ACC112 (cell line): ENCODE data around the gene KCND1.

Experiments used
- H2AFZ ChIP-seq: fragments of 200-600 bp; sonication (generic); one replicate; pipeline ENCODE4 v1.6.0; 2017; ENCODE audit warnings: antibody characterized with exemption, low read length; ENCODE audit not compliant: unreplicated experiment
- H3K27ac ChIP-seq: fragments of 200-600 bp; sonication (generic); 2 replicates; pipeline ENCODE4 v1.5.1; 2014; ENCODE audit warnings: low read depth, mild to moderate bottlenecking, antibody characterized with exemption, low read length, moderate library complexity
- H3K27me3 ChIP-seq: fragments of 200-600 bp; sonication (generic); 2 replicates; pipeline ENCODE4 v1.6.1; 2014; ENCODE audit warnings: mild to moderate bottlenecking, antibody characterized with exemption, low read length, moderate library complexity, mixed read lengths; ENCODE audit not compliant: insufficient read depth
- H3K36me3 ChIP-seq: fragments of 200-600 bp; sonication (generic); 2 replicates; pipeline ENCODE4 v1.6.1; 2016; ENCODE audit warnings: mild to moderate bottlenecking, antibody characterized with exemption, low read length, moderate library complexity, mixed read lengths; ENCODE audit not compliant: insufficient read depth
- H3K4me1 ChIP-seq: fragments of 200-600 bp; sonication (generic); one replicate; pipeline ENCODE4 v1.6.1; 2016; ENCODE audit warnings: low read length, mixed read lengths; ENCODE audit not compliant: insufficient read depth, unreplicated experiment, control insufficient read depth
- H3K4me3 ChIP-seq: fragments of 200-600 bp; sonication (generic); 2 replicates; pipeline ENCODE4 v1.5.1; 2014; ENCODE audit warnings: mild to moderate bottlenecking, low read depth, low read length
- H3K79me2 ChIP-seq: fragments of 200-600 bp; sonication (generic); one replicate; pipeline ENCODE4 v1.6.0; 2016; ENCODE audit warnings: low read length; ENCODE audit not compliant: control insufficient read depth, unreplicated experiment, insufficient read depth

KCND1 gene

DNA sequence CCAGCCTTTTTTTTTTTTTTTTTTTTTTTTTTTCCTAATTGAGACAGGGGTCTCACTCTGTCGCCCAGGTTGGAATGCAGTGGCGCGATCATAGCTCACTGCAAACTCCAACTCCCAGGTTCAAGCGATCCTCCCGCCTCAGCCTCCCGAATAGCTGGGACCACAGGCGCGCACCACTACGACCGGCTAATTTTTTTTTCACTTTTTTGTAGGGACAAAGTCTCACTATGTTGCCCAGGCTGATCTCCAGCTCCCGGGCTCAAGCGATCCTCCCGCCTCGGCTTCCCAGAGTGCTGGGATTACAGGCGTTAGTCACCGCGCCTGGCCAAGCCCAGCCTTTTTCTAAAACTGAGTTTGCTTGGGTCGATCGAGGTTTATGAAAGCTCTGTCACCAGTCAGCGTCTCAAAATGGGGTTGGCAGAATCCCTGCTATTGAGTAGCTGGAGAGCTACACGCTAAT is 13.0 kb downstream of the KCND1 start:
- Histone ChIP-seq H3K79me2 (peaks cover 27% of the 10 kb centered on the region), H2AFZ (no peak overlapping the region), H3K27me3 (no peaks in the 10 kb centered on the region), H3K27ac (peak overlapping the region; percentile 100), H3K4me3 (peak overlapping the region; percentile 94), H3K36me3 (no peaks in the 10 kb centered on the region), H3K4me1 (peaks cover 12% of the 10 kb centered on the region)

DNA sequence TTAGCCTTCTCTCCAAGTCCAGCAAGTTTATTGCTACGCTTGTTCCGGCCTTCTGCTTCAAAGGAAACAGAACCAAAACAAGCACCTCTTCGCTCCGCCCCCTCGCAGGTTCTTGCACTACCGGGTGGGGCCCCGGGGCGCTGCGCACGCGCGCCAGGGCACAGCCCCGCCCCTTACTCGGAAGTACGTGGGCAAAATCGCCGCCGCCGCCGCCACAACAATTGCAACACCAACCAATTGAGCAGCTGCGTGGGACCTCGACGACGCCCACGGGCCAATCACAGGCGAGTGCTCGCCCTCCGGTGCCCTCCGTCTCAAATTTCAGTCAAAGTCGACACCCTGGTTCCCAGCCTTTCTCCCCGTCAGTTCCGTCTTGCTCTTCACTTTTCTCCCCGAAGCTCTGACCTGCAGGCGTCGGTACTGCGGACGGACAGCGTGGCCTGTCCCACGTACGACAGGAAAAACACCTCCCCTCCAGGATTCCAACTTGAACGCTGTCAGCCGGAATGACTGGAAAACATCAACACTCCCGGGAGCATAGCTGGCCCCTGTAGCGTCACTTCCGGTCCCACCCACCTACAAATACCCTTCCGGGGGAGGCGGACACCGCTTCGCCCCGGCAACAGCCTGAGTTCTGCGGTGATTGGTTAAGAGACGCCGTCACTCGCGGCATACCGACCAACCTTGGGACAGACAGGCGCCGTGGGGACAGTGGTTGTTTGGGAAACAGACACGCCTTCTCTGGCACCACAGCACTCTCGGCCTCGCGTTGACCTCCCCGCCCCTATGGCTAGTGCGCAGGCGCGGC is 13.6 kb downstream of the KCND1 start:
- Histone ChIP-seq H3K79me2 (peaks cover 31% of the 10 kb centered on the region), H3K27ac (peak overlapping the region; percentile 100), H2AFZ (peak overlapping the region; percentile 60), H3K36me3 (no peaks in the 10 kb centered on the region), H3K4me3 (peak overlapping the region; percentile 94), H3K4me1 (peaks cover 12% of the 10 kb centered on the region), H3K27me3 (no peaks in the 10 kb centered on the region)

DNA sequence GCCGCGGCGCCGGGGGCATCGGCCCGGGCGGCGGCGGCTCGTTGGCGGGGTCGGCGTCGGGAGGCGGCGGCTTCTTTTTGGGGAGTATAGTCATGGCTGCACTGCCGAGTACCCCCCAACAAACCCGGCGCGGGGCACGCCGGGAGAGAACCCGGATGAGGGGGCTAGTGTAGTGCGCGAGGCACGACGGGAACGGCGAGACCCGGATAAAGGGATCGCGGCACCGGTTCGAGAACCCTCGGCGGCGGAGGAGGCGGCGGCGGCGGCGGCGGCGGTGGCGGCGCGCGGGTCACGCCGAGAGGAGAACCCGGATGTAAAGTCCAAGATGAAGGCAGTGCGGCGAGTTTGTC is 14.2 kb downstream of the KCND1 start, which contains the start of gene OTUD5:
Gene OTUD5, minus strand, starts transcription at position 131 of the 350 bp plus-strand sequence. Its CDS starts 37 bp downstream, at position 94.
- Histone ChIP-seq H3K27ac (peak within 1 kb of the TSS; percentile 100), H3K4me3 (peak within 1 kb of the TSS; percentile 94), H3K4me1 (peaks cover 12% of the 10 kb centered on the region), H3K79me2 (peaks cover 37% of the 10 kb centered on the region), H3K36me3 (no peaks in the 10 kb centered on the region), H2AFZ (peak within 1 kb of the TSS; percentile 60), H3K27me3 (no peaks in the 10 kb centered on the region)

DNA sequence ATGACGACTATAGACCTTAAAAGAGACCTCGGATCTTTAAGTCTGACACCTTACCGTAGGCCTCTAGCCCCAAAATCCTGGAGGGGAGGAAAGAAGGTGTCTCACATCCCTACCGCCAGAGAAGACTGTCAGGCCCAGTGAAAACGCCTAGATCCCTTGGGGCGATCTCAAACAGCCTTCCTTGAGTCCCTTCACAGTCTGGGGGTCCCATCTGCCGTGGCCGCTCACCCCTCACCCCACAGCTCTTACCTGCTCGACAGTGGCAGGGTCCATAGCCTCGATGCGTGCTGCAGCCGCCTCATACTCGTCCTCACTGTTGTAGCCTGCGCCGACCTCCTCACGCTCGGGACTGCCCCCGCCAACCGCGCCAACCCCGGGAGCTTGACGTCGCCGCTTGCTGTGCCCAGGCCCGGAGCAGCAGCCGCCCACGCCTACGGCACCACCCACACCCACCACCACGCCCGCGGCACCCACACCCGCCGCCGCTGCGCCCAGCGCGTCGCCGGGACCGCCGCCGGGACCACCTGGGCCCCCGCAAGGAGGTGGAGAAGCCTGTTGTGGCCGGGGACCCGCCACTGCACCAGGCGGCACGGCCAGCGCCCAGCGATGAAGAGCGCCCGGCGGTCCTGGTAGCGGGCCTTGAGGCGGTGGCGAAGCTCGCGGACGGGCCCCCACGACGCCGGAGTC is 14.8 kb downstream of the KCND1 start:
- H3K36me3 ChIP-seq, result no peaks in the 10 kb centered on the region
- peaks cover 42% of the 10 kb centered on the region for H3K79me2 ChIP-seq
- no peak overlapping the region for H2AFZ ChIP-seq
- peaks cover 12% of the 10 kb centered on the region for H3K4me1 ChIP-seq
- peak overlapping the region; percentile 94 for H3K4me3 ChIP-seq
- H3K27me3 ChIP-seq, result no peaks in the 10 kb centered on the region
- peak overlapping the region; percentile 100; the same call in 1 of the 2 replicates for H3K27ac ChIP-seq

DNA sequence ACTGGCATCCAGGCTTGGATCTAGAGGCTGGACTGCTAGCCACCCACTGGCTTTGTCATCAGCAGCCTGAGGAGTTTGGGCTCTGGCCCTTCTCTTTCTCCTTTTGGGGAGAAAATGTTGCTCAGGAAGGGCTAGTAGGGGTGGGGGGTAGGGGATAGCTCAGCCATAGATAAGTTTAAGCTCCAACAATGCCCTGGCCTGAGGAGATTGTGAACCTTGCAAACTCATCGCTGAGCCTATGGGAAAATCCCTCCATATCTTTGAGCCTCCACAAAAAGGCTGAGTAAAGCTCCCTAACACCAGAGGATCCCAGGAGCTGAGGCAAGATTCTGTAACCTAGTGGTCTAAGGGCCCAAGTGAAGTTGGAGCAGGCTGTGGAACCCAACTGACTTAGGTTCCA is 23.1 kb downstream of the KCND1 start:
- no peak overlapping the region for H3K4me3 ChIP-seq
- H3K4me1 ChIP-seq, result no peaks in the 10 kb centered on the region
- no peak overlapping the region for H2AFZ ChIP-seq
- no peaks in the 10 kb centered on the region for H3K36me3 ChIP-seq
- H3K27me3 ChIP-seq, result no peaks in the 10 kb centered on the region
- H3K27ac ChIP-seq, result no peak overlapping the region
- H3K79me2 ChIP-seq, result peaks cover 25% of the 10 kb centered on the region

DNA sequence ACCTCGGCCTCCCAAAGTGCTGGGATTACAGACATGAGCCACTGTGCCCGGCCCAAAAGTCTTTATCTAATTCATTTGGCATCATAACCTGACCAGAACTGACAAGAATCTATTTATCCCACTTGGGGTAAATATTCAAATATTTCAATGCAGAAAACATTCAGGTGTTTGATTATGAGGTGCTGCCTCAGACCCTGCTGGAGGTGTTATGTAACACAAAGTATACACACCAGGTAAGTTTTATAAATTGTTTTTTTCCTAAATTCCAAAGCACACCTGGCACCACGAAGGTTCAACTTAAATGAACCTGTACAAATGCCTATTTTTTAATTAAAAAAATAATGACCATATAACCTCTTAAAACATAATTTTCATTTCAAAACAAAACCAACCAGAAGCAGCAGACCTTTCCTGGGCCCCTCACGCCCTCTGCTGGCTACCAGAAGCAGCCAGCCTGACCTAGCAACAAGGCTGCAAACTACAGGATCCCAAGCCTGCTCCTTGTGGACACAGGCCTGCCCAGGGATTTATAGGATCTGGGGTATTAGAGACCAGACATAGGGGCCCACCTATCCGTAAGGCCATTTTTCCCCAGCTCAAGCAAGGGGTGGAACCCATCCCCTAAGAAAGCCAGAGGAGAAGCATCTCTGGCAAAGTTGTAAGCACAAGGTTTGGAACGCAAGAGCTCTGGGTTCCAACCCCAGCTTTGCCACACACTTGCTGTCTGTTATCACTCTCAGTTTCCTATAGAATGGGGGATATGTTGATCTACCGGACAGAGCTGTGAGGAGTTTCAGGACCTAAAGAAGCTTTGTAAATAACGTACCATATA is 25.9 kb downstream of the KCND1 start:
- Histone ChIP-seq H3K27ac (no peak overlapping the region), H2AFZ (no peak overlapping the region), H3K79me2 (peaks cover 19% of the 10 kb centered on the region), H3K4me3 (no peak overlapping the region), H3K27me3 (no peaks in the 10 kb centered on the region), H3K36me3 (no peaks in the 10 kb centered on the region), H3K4me1 (no peaks in the 10 kb centered on the region)

DNA sequence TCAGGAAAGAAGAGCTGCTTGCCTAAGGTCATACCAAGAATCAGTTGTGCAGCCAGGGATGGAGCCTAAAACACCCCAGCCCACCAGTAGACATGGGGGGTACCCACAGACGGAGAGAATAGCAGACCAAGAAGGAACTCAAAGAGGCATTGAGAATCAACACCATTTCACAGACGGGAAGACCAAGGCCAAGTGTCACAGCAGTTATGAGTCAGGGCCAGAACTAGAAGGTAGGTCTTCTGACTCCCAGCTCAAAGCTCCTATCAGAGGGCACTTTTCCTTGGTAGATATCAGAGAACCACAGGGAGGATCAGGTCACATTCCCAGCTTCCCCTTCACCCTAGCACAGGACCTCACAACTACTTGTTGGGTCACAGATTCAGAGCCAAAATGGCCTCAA is 28.7 kb downstream of the KCND1 start:
- Histone ChIP-seq H3K27ac (no peak overlapping the region), H3K4me3 (no peak overlapping the region), H3K27me3 (no peaks in the 10 kb centered on the region), H3K79me2 (peaks cover 21% of the 10 kb centered on the region), H2AFZ (no peak overlapping the region), H3K36me3 (no peaks in the 10 kb centered on the region), H3K4me1 (no peaks in the 10 kb centered on the region)

DNA sequence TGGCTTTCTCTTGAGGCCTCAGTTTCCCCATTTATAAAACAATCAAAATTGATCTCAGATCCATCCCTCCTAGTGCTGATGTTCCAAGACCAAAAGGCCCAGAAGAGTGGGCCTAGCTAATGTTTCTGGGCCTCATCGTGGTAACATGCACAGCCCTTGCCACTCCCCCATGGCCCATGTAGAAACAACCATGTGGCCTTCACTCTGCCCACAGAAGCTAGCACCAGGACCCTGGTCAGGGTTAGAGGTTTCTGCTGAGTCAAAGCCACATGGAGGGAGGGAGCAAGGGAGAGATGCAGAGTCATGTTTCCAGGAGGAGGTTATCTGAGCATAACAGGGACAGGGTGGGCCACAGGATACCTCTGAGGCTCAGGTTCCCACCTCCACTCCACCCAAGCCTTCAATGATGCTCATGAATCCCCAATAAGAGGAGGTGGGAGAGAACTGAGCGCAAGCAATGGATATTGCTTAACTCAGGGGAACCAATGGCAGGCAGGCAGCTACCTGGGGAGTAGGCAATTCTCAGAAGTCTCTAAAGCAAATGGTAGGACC is 31.2 kb downstream of the KCND1 start:
- Histone ChIP-seq H3K27ac (no peak overlapping the region), H3K4me1 (no peaks in the 10 kb centered on the region), H3K36me3 (no peaks in the 10 kb centered on the region), H3K79me2 (peaks cover 26% of the 10 kb centered on the region), H3K27me3 (no peaks in the 10 kb centered on the region), H3K4me3 (no peak overlapping the region), H2AFZ (no peak overlapping the region)

DNA sequence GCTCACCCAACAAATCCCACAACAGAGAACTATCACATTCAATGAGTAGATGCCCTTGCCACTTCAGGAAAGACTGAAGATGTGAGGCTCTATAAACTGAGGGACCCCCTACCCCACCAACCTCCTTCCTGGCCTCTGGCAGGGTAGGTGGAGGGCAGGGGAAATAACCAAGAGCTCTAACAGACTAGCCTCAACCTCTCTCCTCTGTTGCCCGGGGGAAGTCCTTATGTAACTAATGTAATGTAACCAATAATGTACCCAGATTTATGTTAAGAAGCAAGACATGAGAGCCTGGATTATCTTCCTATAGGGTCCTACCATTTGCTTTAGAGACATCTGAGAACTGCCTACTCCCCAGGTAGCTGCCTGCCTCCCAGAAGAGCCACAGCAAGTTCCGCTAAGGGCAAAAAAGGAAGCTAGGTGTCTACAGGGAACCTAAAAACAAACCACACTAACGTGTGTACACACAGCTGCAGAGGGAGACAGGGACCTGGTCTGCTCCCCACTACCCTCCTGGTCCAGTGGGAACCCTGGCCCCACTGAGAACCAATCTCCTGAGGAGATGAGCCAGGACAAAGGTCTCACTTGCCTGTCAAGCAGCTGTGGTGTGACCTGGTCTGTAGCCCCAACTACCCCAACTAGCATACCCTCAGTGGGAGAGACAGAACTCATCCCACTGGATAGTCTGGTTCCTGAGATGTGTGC is 32.0 kb downstream of the KCND1 start:
- Histone ChIP-seq H3K4me1 (no peaks in the 10 kb centered on the region), H3K4me3 (no peak overlapping the region), H3K27me3 (no peaks in the 10 kb centered on the region), H2AFZ (no peak overlapping the region), H3K27ac (no peak overlapping the region), H3K36me3 (0 out of 2 replicates have a peak, but pooled peaks cover under 1% of the 10 kb centered on the region), H3K79me2 (peaks cover 24% of the 10 kb centered on the region)
